Central memory CD4-positive, alpha-beta T cell (primary cell): ENCODE results near the gene SLAIN1.

Source experiments
- DNase-seq: peaks from one replicate; pipeline ENCODE4 v3.0.0; 2022

The SLAIN1 gene

DNA sequence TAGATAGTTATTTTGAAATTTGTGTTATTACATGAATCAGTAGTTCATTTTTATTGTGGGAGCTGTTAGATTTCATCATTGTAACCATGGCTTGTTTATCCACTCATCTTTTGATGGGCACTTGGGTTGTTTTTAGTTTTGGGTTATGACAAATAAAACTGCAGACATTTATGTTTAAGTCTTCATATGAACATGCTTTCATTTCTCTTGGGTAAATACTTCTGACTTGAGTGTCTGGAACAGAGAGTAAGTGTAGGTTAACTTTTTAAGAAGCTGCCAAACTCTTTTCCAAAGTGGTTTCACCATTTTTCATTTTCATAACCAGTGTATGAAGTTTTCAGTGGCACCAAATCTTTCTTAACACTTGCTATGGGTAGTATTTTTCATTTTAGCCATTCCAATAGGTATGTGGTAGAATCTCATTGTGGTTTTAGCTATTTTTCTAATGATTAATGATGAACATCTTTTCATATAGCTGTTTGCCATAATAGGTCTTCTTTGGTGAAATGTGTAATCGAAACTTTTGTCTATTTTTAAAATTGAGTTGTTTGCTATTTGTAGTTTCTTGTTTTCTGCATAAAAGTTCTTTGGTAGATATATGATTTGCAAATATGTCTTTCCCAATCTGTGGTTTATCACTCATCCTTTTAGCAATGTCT, 17.9 kb downstream of the SLAIN1 start:
- no peak for DNase-seq

DNA sequence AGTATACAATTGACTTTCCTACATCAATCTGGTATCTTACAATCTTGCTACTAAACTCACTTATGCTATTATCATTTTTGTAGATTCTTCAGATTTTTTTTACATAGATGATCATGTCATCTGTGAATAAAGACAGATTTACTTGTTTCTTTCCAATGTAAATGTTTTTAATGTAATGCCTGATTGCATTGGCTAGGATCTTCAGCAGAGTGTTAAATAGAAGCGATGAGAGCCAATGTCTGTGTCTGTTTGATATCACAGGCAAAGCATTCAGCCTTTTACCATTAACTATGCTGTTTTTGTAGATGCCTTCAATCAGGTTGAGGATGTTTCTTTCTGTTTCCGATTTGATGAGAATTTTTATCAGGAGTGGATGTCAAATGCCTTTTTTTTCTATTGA, 19.2 kb downstream of the SLAIN1 start:
- no peak for DNase-seq

GRCh38 chr13:77717508-77717907, 20.0 kb downstream of the SLAIN1 start:
- no peak for DNase-seq

DNA sequence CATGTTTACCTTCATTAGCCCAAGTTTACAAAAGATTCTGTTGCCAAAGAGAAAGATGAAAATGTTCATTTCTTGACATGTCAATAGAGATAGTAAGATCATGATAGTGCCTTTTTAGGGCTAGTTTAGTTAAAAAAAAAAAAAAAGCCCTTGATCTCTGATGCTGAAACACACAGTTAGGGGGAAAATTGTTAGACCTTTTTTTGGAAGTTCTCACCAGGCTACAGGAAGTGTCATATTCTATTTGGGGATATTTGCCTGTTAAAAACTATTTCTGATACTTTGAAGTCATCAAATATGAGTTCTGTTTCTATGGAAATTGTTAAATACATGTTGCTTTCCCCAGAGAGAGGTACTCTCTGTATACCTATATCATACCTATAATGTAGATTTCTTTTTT, 21.6 kb downstream of the SLAIN1 start:
- no peak for DNase-seq

GRCh38 chr13:77720988-77721387, 23.5 kb downstream of the SLAIN1 start:
- no peak for DNase-seq

DNA sequence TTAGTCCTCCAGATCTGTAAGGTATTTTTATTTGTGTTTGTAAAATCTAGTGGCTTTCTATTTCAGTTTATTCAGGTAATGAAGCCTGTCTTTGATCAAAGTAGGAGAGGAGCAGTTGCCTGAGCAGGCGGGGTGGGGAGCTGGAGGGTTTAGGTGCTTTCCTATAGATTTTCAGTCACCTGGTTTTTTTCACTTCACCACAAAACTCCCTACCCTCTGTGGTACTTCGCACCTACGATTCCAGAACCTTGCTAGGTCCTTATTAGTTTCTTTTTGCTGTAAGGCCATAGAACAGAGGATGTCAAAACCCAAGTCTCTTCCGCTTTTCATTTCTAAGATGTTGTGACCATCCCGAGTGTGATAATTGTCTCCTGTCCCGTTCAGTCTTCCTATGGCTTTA, 26.6 kb downstream of the SLAIN1 start:
- peak; percentile 13 for DNase-seq

- DNase-seq = no peak
These were observed 27.6 kb downstream of the SLAIN1 start for GRCh38 chr13:77725071-77725470.

- no peak for DNase-seq
These were observed 31.0 kb downstream of the SLAIN1 start for GRCh38 chr13:77728265-77729125.

DNA sequence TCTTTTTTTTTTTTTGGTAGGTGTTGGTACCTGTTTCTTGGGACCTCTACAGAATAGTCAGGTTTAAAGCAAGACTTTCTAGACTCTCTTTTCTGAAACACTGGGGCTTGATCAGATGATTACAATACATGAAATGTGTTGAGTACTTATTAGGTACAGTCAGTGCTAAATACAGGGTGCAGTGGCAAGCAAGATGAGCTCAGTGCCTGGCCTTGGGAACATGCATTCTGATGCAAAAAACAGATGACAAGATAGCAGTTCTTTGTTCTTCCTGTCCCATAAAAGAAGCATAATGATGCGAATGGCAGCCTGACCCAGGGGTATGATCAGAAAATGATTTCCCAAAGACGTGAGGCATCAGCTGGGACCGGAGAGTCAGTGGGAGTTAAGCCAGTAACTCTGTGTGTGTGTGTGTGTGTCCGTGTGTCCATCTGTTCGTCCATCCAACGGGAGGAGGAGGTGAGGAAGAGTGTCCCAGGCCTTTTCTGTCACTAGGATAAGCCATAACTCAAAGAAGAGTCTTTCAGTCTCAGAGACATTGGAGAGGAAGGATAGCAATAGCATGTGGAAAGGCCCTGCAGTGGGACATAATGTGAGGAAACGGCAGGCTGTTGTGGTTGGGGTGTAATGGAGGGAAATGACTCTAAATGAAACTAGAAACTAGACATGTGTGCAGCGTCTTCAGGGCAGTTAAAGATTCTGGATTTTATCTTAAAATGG, 32.2 kb downstream of the SLAIN1 start:
- no peak for DNase-seq

GRCh38 chr13:77730572-77730971, 33.1 kb downstream of the SLAIN1 start:
- DNase-seq = no peak

GRCh38 chr13:77732287-77732686, 34.8 kb downstream of the SLAIN1 start:
- no peak for DNase-seq

GRCh38 chr13:77733674-77734073, 36.2 kb downstream of the SLAIN1 start:
- DNase-seq = no peak

DNA sequence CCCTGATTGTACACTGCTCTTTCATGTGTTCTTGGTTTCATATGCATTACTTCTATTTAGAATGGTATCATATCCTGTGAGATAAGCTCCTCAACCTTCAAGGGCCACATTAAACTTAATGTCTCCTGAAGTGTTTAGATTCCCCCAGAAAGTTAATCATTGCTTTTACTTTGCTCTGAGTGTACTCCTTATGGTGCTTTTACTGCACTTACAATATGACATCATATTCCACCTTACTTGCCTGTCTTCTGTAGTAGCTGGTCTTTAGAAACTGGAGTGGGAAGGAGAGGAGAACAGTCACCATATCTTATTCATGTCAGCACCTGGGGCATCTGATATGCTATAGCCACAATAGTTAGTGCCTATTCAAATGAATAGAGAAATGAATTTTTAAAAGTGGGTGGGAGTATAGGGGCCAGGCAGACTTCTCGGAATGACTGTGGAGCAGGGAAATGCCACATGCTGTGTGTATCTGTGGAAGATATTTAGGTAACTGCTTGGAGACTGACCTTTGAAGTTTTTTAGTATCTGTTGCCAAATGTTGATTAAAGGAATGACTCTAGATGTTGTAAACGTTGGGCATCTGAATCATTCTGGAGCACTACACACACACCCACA, 40.2 kb downstream of the SLAIN1 start:
- DNase-seq = no peak

DNA sequence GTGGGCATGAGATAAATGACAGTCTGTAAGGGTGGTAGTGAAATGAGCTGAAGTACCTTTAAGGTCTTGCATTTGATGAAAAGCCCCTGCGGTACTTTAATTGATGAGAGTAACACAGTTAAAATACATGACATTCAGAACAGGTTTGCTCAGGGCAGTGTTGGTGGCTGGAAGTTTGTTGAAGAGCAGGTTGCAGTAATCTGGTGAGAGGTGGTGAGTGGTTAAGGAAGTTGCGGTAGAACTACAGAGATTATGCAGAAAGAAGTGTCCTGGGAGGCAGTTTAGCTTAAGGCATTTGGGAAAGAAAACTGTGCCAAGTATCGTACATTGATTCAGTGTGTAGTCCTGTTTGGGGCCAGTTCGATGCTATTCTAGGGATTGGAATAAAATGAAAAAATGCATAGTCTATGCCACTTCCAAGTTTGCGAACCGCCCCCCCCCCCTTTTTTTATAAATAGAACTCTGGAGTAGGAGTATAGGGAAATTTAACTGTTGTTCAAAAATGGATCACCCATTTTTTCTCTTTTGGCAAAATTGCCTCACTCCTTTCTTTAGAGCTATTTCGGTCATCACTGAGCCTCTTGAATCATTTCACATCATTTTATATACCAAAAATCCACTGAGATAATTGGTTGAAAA, 42.7 kb downstream of the SLAIN1 start:
- DNase-seq = no peak

GRCh38 chr13:77740931-77741596, 43.6 kb downstream of the SLAIN1 start:
- no peak for DNase-seq

DNA sequence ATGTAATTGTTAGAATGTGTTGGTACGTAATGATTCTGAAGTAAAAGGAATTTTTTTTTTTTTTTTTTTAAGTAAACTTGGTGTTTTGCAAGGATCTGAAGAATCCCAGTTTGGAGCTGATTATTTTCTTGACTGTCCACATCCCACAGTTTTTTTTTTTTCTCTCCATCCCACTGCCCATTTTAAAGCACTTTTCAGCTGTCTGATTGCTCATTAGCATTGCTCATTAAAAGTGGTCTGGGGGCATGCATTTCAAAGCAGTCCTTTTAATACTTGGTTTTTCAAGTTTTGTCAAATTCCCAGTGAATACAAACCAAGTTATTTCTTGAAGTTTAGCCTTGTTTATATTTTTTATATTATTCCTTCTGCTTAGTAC, 44.1 kb downstream of the SLAIN1 start:
- no peak for DNase-seq

- no peak for DNase-seq
These were observed 45.3 kb downstream of the SLAIN1 start for GRCh38 chr13:77742801-77743200.

DNA sequence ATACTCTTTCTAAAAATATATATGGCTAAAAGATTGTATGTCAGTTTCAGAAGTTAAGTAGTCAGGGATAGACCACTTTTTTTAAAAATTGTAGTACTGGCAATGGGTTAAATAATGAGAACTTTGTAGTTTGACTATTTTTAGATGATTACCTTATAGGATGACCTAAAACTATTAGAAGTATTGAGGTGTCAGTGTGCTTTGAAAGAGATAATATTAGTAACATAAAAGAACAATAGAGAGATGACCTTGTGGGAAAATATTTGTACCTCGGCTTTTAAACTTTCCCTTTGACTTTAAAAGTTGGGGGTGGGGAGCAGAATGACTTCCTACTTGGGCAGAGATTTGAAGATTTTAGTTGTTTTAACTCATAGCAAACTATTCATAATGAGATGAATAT, 48.3 kb downstream of the SLAIN1 start:
- DNase-seq = no peak

DNA sequence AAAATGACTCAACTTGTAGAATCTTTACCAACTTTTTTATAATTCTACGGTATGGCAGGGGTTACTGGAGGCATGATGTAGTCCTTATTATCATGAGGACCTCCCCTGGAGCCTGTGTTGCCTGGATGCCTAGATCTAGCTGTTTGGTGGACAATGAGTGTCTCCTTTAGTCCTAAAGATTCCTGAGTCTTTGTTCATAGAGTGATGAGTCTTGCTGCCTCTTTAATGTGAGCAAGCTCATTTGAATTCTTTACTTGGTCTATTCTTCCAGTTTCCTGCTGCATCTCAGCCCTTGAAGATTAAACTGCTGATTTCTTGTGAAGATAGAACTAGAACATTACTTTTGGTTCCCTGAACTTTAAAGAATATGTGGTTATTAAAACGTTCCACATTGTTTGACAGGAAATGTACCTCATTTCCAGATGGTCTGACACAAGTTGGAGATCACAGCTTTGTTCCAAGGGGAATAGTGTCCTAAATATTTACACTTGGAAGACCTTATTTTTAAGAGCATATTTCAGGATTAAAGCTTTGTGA, 51.9 kb downstream of the SLAIN1 start:
- DNase-seq = no peak

GRCh38 chr13:77751513-77752456, 54.3 kb downstream of the SLAIN1 start:
- peak; percentile 41 for DNase-seq
